GM19328 (cell line): ENCODE results near the gene IL5RA.
A peak's percentile ranks its signal among the peaks of the same experiment; 100 is the strongest.

Experiments used
- ATAC-seq: cut with Tn5 transposase; IDR thresholded peaks from one replicate; pipeline ENCODE4 v1.9.1; 2021; ENCODE audit warnings: mild to moderate bottlenecking, moderate library complexity; ENCODE audit not compliant: unreplicated experiment

IL5RA gene

GRCh38 chr3:3110299-3110630 is at the start of gene IL5RA:
IL5RA (minus strand) TSS chr3:3110374; CDS start chr3:3104984, 5,390 bp downstream.
- ATAC-seq = no peak

DNA sequence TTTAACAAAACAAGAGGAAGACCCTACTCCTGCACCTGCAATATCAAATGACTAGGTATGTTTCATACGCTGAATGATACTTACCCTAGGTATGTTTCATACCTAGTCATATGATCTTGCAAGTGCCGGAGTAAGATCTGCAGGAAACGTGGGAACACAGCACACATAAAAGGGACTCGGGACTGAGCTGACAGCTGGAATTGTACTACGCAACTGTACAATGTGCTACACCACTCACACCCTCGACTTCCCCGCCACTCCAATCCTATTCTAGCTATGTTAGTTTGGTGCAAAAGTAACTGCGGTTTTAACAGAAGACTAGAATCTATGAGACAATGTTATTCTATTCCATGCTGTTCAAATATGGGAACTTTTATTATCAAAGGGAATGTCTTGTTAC is 47.3 kb upstream of the IL5RA start:
- ATAC-seq = no peak

GRCh38 chr3:3154879-3155610 is 44.9 kb upstream of the IL5RA start:
- ATAC-seq = no peak

GRCh38 chr3:3151513-3151912 is 41.3 kb upstream of the IL5RA start:
- ATAC-seq = no peak

GRCh38 chr3:3149560-3149959 is 39.4 kb upstream of the IL5RA start:
- ATAC-seq = no peak

DNA sequence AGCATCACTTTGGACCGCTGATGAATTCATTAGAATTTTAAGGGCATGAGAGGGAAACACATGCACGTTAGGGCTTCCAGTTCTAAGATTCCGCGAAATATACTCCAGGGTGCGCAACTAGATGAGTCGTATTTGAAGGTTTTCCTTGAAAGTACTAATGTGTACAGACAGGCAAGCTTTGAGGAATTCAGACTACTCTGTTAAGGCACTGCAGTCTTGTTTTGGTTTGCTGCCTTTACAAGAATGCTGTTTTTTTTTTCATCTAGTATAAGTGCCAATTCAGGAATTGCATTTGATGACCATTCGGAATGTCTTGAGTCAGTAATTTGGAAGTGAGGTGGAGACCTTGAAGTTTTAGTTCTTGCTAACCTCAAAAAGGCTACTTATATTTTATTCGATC is 35.7 kb upstream of the IL5RA start:
- no peak for ATAC-seq

GRCh38 chr3:3141939-3142338 is 31.8 kb upstream of the IL5RA start:
- ATAC-seq = no peak

DNA sequence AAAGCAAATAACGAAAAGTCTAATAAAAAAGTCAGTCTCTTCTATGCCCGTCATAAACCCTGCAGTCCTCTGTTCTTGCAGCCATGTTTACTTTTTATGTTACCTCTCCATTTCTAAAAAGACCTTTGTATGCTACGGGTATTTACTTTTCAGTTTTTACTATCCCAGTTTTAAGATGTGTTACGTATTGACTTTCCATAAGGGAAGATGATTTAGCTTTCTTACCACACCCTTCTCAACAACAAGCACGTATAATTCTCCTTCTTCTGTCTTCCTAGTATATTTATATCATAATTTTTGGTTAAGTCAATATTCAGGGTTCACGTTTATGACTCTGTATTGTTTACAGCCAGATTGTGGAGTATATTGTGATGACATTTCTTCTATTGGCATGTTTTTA is 27.4 kb upstream of the IL5RA start:
- ATAC-seq = no peak

GRCh38 chr3:3134750-3135448 is 24.7 kb upstream of the IL5RA start:
- ATAC-seq = no peak

DNA sequence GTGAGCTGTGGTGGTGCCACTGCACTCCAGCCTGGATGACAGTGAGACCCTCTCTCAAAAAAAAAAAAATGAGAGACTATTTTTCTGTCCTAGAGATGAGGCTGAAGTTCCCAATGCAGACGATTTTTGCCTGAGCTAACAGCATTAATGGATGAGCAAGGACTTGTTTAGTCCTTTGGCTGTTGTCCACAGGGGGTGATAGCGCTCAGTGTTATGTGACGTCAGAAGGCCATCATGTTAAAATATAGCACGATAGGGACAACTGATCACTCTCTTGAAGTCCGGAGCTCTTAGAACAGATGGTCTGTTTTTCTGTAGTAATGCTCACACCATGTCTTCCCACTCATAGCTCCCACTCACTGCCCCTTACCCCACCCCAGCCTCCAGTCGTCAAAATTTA is 23.3 kb upstream of the IL5RA start:
- no peak for ATAC-seq

- no peak for ATAC-seq
Measured at GRCh38 chr3:3129579-3129978, 19.4 kb upstream of the IL5RA start.

- peak; percentile 24 for ATAC-seq
Measured at GRCh38 chr3:3127432-3128010, 17.3 kb upstream of the IL5RA start.

GRCh38 chr3:3126477-3127431 is 16.6 kb upstream of the IL5RA start, which contains the start of gene TRNT1:
TRNT1 (plus strand) TSS chr3:3126940; CDS start chr3:3129041, 2,101 bp downstream.
- peak; percentile 89 for ATAC-seq

DNA sequence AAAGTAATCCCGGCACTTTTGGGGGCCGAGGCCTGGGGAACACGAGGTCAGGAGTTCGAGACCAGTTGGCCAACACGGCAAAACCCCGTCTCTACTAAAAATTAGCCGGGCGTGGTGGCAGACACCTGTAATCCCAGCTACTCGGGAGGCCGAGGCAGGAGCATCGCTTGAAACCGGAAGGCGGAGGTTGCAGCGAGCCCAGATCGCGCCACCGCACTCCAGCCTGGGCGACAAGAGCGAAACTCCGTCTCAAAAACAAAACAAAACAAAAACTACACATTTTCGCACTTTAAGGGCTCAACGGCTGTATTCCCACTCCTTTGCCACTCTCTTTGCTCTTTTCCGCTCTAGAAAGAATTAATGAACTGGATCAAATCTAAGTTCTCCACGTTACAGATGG is 15.8 kb upstream of the IL5RA start:
- ATAC-seq = no peak

DNA sequence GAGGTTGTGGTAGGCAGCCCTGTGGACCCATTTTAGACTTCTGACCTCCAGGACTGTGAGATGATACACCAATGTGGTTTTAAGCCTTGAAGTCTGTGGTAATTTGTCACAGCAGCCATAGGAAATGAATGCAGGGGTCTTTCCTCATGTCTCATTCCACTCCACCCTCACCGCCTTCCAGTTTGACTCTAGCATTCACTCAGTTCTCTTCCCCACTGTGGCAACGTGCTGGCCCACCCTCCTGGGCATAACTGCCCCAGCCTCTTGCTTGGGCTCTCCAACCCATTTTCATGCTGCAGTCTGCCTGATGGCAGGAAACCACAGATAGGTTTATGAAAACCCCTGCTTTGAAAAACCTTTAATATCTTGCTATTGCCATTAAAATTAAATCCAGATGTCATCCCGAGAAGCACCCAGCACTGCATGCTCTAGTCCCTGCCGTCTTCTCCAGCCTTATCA is 9.2 kb upstream of the IL5RA start:
- ATAC-seq = no peak

GRCh38 chr3:3117651-3118050 is 7.5 kb upstream of the IL5RA start:
- ATAC-seq = no peak

GRCh38 chr3:3113042-3113709 is 3.0 kb upstream of the IL5RA start:
- no peak for ATAC-seq

GRCh38 chr3:3110749-3111361 is 681 bp upstream of the IL5RA start:
- no peak for ATAC-seq

GRCh38 chr3:3109407-3110298 is 521 bp downstream of the IL5RA start:
- ATAC-seq = no peak
